ENCODE data around the gene VPS35. TPM values are rescaled to one million over a fixed set of nuclear protein-coding genes. Genes with fewer than 3 reads are reported as not detected.
A peak's percentile ranks its signal among the peaks of the same experiment; 100 is the strongest.

The VPS35 gene
- total RNA-seq, 1 experiment from 2014 or later = 86.8 TPM

DNA sequence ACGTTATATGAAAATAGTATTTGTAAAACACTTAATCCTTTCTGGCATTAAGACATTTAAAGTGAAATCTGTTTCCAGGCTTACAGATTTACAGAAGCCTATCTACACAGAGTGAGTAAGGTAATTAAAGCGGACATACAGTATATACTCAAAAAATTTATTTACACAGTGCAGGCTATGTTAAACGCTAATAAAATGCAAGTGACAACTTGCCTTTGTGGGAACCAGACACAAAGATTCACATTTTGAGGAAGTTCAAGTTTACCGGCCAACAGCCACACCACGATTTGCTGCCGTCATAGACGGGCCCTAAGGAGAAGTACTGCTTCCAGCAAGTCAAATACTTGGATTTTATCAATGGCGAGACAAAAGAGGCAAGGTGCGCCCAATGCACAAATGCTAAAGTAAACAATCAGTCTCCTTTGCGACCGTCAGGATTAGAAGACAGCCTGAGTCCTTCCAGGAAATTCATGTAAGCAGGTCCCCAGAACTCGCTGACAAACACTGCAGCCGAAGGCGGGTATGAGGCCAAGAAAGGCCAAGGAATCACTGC lies 801 bp downstream of the VPS35 start:
- H3K27me3 ChIP-seq (ENCODE audit: control insufficient read depth, insufficient read depth, low read length) = no peaks in the 10 kb centered on the region
- intact Hi-C loops (cut with micrococcal nuclease; ENCODE audit: unreplicated experiment) (loop anchor here (5.0 kb wide), 1 partner anchor 104 kb away; no protein-coding TSS in a partner anchor), in situ Hi-C loops (cut with HindIII; ENCODE audit: low pct_unique_long_range_greater_than_20kb, low sequenced_read_pairs) (no loop called here)
- peaks cover 25% of the 10 kb centered on the region for H3K4me1 ChIP-seq (ENCODE audit: control insufficient read depth, insufficient read depth, low read length)
- DNase-seq (ENCODE audit: low read depth, low spot score) (no peak), ATAC-seq (no peak)
- CTCF ChIA-PET = no interaction called here
- H3K27ac ChIP-seq (ENCODE audit: low read length) = peak overlapping the region; percentile 91
- H3K36me3 ChIP-seq (ENCODE audit: control insufficient read depth, insufficient read depth, low read length) = peaks cover 5% of the 10 kb centered on the region
- TF ChIP-seq, protein P1, sequence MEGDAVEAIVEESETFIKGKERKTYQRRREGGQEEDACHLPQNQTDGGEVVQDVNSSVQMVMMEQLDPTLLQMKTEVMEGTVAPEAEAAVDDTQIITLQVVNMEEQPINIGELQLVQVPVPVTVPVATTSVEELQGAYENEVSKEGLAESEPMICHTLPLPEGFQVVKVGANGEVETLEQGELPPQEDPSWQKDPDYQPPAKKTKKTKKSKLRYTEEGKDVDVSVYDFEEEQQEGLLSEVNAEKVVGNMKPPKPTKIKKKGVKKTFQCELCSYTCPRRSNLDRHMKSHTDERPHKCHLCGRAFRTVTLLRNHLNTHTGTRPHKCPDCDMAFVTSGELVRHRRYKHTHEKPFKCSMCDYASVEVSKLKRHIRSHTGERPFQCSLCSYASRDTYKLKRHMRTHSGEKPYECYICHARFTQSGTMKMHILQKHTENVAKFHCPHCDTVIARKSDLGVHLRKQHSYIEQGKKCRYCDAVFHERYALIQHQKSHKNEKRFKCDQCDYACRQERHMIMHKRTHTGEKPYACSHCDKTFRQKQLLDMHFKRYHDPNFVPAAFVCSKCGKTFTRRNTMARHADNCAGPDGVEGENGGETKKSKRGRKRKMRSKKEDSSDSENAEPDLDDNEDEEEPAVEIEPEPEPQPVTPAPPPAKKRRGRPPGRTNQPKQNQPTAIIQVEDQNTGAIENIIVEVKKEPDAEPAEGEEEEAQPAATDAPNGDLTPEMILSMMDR (IDR thresholded peaks at IDR 0.05) = peak; percentile 29; the same call in 1 of the 2 replicates
- TF ChIP-seq POLR2AphosphoS5 (IDR thresholded peaks at IDR 0.05; ENCODE audit: low read depth, low read length) = no peak
- BruUV-seq (replicated peaks) = no TSS peak
- peak overlapping the region; percentile 85 to 94 for H3K4me3 ChIP-seq (ENCODE audit: low read depth in 2 of 2, low read length in 2 of 2)
- POLR2A ChIA-PET = no interaction called here
- H3K9me3 ChIP-seq (ENCODE audit: control insufficient read depth, insufficient read depth, low read depth, low read length) = no peaks in the 10 kb centered on the region

DNA sequence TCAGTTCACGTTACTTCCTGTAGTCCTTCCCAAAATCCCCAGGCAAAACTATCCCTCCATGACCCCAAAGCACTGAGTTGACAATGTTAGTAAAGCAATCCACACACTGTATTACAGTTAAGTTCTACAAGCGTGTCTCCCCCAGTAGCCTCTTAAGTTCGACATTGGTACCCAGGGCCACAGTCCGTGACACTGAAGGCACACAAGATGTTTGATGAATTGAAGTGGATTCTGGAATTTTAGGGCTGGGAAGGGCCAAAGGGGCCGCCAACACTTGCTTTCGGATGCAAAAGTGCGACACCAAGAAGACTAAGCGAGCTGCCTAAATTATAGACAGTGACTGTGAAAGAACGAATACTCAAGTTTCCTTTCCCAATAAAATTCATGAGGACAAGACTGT lies 1.5 kb downstream of the VPS35 start:
- TF ChIP-seq SIN3A (IDR thresholded peaks at IDR 0.05; ENCODE audit: borderline replicate concordance, insufficient read depth, low read depth, low read length) = no peak
- TF ChIP-seq POLR2AphosphoS5 (IDR thresholded peaks at IDR 0.05; ENCODE audit: low read depth, low read length) = no peak
- no peak for TF ChIP-seq TCF7L2 (IDR thresholded peaks at IDR 0.05; ENCODE audit: low read depth, low read length)
- TF ChIP-seq, protein P1 (IDR thresholded peaks at IDR 0.05) = no peak
- TF ChIP-seq, protein P2, sequence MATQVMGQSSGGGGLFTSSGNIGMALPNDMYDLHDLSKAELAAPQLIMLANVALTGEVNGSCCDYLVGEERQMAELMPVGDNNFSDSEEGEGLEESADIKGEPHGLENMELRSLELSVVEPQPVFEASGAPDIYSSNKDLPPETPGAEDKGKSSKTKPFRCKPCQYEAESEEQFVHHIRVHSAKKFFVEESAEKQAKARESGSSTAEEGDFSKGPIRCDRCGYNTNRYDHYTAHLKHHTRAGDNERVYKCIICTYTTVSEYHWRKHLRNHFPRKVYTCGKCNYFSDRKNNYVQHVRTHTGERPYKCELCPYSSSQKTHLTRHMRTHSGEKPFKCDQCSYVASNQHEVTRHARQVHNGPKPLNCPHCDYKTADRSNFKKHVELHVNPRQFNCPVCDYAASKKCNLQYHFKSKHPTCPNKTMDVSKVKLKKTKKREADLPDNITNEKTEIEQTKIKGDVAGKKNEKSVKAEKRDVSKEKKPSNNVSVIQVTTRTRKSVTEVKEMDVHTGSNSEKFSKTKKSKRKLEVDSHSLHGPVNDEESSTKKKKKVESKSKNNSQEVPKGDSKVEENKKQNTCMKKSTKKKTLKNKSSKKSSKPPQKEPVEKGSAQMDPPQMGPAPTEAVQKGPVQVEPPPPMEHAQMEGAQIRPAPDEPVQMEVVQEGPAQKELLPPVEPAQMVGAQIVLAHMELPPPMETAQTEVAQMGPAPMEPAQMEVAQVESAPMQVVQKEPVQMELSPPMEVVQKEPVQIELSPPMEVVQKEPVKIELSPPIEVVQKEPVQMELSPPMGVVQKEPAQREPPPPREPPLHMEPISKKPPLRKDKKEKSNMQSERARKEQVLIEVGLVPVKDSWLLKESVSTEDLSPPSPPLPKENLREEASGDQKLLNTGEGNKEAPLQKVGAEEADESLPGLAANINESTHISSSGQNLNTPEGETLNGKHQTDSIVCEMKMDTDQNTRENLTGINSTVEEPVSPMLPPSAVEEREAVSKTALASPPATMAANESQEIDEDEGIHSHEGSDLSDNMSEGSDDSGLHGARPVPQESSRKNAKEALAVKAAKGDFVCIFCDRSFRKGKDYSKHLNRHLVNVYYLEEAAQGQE (IDR thresholded peaks at IDR 0.05; ENCODE audit: insufficient read depth in 1 of 2, low read depth in 2 of 2, low read length in 1 of 2) = no peak
- Histone ChIP-seq H3K4me1 (ENCODE audit: control insufficient read depth, insufficient read depth, low read length) (peaks cover 25% of the 10 kb centered on the region), H3K9me3 (ENCODE audit: control insufficient read depth, insufficient read depth, low read depth, low read length) (no peaks in the 10 kb centered on the region), H3K36me3 (ENCODE audit: control insufficient read depth, insufficient read depth, low read length) (peaks cover 2% of the 10 kb centered on the region; the same call in 1 of the 2 replicates), H3K4me3 (ENCODE audit: low read depth in 2 of 2, low read length in 2 of 2) (peak overlapping the region; percentile 85 to 94), H3K27ac (ENCODE audit: low read length) (peak overlapping the region; percentile 91), H3K27me3 (ENCODE audit: control insufficient read depth, insufficient read depth, low read length) (no peaks in the 10 kb centered on the region)
- POLR2A ChIA-PET = no interaction called here
- DNase-seq (ENCODE audit: low read depth, low spot score) (no peak), ATAC-seq (no peak)
- intact Hi-C loops (cut with micrococcal nuclease; ENCODE audit: unreplicated experiment) (loop anchor here (5.0 kb wide), 1 partner anchor 105 kb away; no protein-coding TSS in a partner anchor), in situ Hi-C loops (cut with HindIII; ENCODE audit: low pct_unique_long_range_greater_than_20kb, low sequenced_read_pairs) (no loop called here)
- TSS peak; percentile 77 for BruUV-seq (replicated peaks)
- CTCF ChIA-PET = no interaction called here

Data from Panc1 (cell line).